ENCODE measurements around the gene KCTD18.

GRCh38 chr2:200442471-200442870 lies 67.4 kb downstream of the KCTD18 start:
- TF ChIP-seq, protein P1, sequence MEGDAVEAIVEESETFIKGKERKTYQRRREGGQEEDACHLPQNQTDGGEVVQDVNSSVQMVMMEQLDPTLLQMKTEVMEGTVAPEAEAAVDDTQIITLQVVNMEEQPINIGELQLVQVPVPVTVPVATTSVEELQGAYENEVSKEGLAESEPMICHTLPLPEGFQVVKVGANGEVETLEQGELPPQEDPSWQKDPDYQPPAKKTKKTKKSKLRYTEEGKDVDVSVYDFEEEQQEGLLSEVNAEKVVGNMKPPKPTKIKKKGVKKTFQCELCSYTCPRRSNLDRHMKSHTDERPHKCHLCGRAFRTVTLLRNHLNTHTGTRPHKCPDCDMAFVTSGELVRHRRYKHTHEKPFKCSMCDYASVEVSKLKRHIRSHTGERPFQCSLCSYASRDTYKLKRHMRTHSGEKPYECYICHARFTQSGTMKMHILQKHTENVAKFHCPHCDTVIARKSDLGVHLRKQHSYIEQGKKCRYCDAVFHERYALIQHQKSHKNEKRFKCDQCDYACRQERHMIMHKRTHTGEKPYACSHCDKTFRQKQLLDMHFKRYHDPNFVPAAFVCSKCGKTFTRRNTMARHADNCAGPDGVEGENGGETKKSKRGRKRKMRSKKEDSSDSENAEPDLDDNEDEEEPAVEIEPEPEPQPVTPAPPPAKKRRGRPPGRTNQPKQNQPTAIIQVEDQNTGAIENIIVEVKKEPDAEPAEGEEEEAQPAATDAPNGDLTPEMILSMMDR (IDR thresholded peaks at IDR 0.05; ENCODE audit: low read depth, low read length), result no peak
- no peak for TF ChIP-seq EZH2phosphoT487 (IDR thresholded peaks at IDR 0.05; ENCODE audit: low read depth)

Measured in OCI-LY3 (cell line).